Fibroblast of lung (primary cell): ENCODE results near the gene TGM2.

Experiments used
- CTCF ChIP-seq, 2 donors: IDR thresholded peaks in 1 of 2; conservative IDR thresholded peaks in 1 of 2; 1 replicate in 1 of 2; 2 replicates in 1 of 2; pipeline ENCODE4 v1.5.1; 2011 to 2012; ENCODE audit warnings: low read length in 2 of 2, control low read depth in 1 of 2, inconsistent platforms in 1 of 2, low read depth in 1 of 2, mild to moderate bottlenecking in 1 of 2
- EZH2 ChIP-seq: IDR thresholded peaks from 2 replicates; pipeline ENCODE4 v1.5.1; 2012; ENCODE audit warnings: low read length, control low read depth, mild to moderate bottlenecking; ENCODE audit errors: missing control alignments

- TF ChIP-seq EZH2: no peak
- no peak for TF ChIP-seq CTCF (conservative IDR thresholded peaks at IDR 0.05 in 1 of 2, IDR thresholded peaks at IDR 0.05 in 1 of 2; ENCODE audit: low read depth in 1 of 2, low read length in 2 of 2)
These were observed 31.2 kb downstream of the TGM2 start for GRCh38 chr20:38133680-38134426.
